Astrocyte (in vitro differentiated cells and primary cell): ENCODE measurements around the gene HCRTR1.

ENCODE experiments used
- CTCF ChIP-seq: IDR thresholded peaks from 2 replicates; pipeline ENCODE4 v1.5.1; 2011; ENCODE audit warnings: low read depth, mild to moderate bottlenecking, inconsistent platforms, low read length, moderate library complexity; ENCODE audit not compliant: insufficient read depth
- EZH2 ChIP-seq: IDR thresholded peaks from 2 replicates; pipeline ENCODE4 v1.6.1; 2012; ENCODE audit warnings: mild to moderate bottlenecking, low read length, inconsistent platforms; ENCODE audit not compliant: insufficient read depth

- TF ChIP-seq CTCF (no peak), EZH2 (no peak)
Observed at GRCh38 chr1:31581821-31582810, 35.4 kb upstream of the HCRTR1 start.
